Activated CD4-positive, alpha-beta T cell treated with anti-CD3 and anti-CD28 coated beads for 24 hours (primary cell): Measurements from ENCODE around the gene KPNA6.

Experiments used
- DNase-seq, 2 donors: peaks; one replicate each; pipeline ENCODE4 v3.0.0-alpha.2; 2020; ENCODE audit warnings: low read depth in 2 of 2

KPNA6 gene

GRCh38 chr1:32216566-32216965 lies 108.7 kb downstream of the KPNA6 start:
- no peak for DNase-seq

- DNase-seq = no peak
Measured at GRCh38 chr1:32219022-32219421, 111.2 kb downstream of the KPNA6 start.

GRCh38 chr1:32220746-32221580 lies 113.1 kb downstream of the KPNA6 start:
- no peak for DNase-seq

GRCh38 chr1:32221581-32221979 lies 113.7 kb downstream of the KPNA6 start:
- DNase-seq = no peak

GRCh38 chr1:32221980-32222755 lies 114.3 kb downstream of the KPNA6 start, which contains the start of the genes EIF3I and TMEM234:
Gene EIF3I, plus strand, starts transcription at chr1:32222407. Its CDS starts 35 bp downstream, at chr1:32222442.
Gene TMEM234, minus strand, starts transcription at chr1:32222353. Its CDS starts 31 bp downstream, at chr1:32222322.
- DNase-seq = peak; percentile 82 to 85

- no peak for DNase-seq
Measured at GRCh38 chr1:32223683-32224082, 115.8 kb downstream of the KPNA6 start.

- no peak for DNase-seq
Measured at GRCh38 chr1:32224285-32224684, 116.4 kb downstream of the KPNA6 start.
